OCI-LY1 (cell line): Measurements from ENCODE around the gene ADARB2.

Experiments
- H2AFZ ChIP-seq: fragments of 200-600 bp; sonication (generic), shearing (Covaris generic); 2 replicates; pipeline ENCODE4 v1.6.0; 2014; ENCODE audit warnings: antibody characterized with exemption, mild to moderate bottlenecking, low read length
- H3F3A ChIP-seq: fragments of 200-600 bp; sonication (generic), shearing (Covaris generic); 2 replicates; pipeline ENCODE4 v1.6.0; 2014; ENCODE audit warnings: mild to moderate bottlenecking, antibody characterized with exemption, low read length, moderate library complexity; ENCODE audit not compliant: insufficient read depth
- H3K27ac ChIP-seq: fragments of 200-600 bp; sonication (generic); 2 replicates; pipeline ENCODE4 v1.5.1; 2014; ENCODE audit warnings: low read length, mixed run types, mild to moderate bottlenecking, low read depth; ENCODE audit not compliant: poor library complexity, severe bottlenecking
- H3K27me3 ChIP-seq: fragments of 200-600 bp; sonication (generic); 2 replicates; pipeline ENCODE4 v1.6.0; 2014; ENCODE audit warnings: antibody characterized with exemption, mild to moderate bottlenecking, low read length, moderate library complexity; ENCODE audit not compliant: insufficient read depth
- H3K36me3 ChIP-seq: fragments of 200-600 bp; sonication (generic); 2 replicates; pipeline ENCODE4 v1.6.1; 2014; ENCODE audit warnings: mild to moderate bottlenecking, antibody characterized with exemption, low read length, moderate library complexity, mixed read lengths; ENCODE audit not compliant: insufficient read depth
- H3K4me1 ChIP-seq: fragments of 200-600 bp; sonication (generic); 2 replicates; pipeline ENCODE4 v1.5.1; 2014; ENCODE audit warnings: mild to moderate bottlenecking, low read length, moderate library complexity; ENCODE audit not compliant: insufficient read depth, severe bottlenecking
- H3K4me2 ChIP-seq: fragments of 200-600 bp; sonication (generic), shearing (Covaris generic); 2 replicates; pipeline ENCODE4 v1.6.1; 2014; ENCODE audit warnings: low read length
- H3K4me3 ChIP-seq: fragments of 200-600 bp; sonication (generic); 2 replicates; pipeline ENCODE4 v1.5.1; 2014; ENCODE audit warnings: low read length, low read depth, mild to moderate bottlenecking, mixed read lengths; ENCODE audit not compliant: poor library complexity, severe bottlenecking
- H3K79me2 ChIP-seq: fragments of 200-600 bp; shearing (Covaris generic); 2 replicates; pipeline ENCODE4 v1.6.1; 2016; ENCODE audit warnings: mixed run types, low read length, mixed read lengths; ENCODE audit not compliant: insufficient read depth
- H3K9ac ChIP-seq: fragments of 200-600 bp; sonication (generic), shearing (Covaris generic); 2 replicates; pipeline ENCODE4 v1.6.1; 2014; ENCODE audit warnings: mild to moderate bottlenecking, low read length, mixed read lengths
- H3K9me2 ChIP-seq: fragments of 200-600 bp; sonication (generic), shearing (Covaris generic); 2 replicates; pipeline ENCODE4 v1.6.1; 2014; ENCODE audit warnings: low read depth, mild to moderate bottlenecking, low read length, mixed read lengths
- H3K9me3 ChIP-seq: fragments of 200-600 bp; shearing (Covaris generic); 2 replicates; pipeline ENCODE4 v1.6.1; 2014; ENCODE audit warnings: low read length, mixed read lengths
- H4K20me1 ChIP-seq: fragments of 200-600 bp; sonication (generic), shearing (Covaris generic); 2 replicates; pipeline ENCODE4 v1.6.0; 2016; ENCODE audit warnings: mild to moderate bottlenecking, low read length; ENCODE audit not compliant: insufficient read depth
- CTCF ChIP-seq: fragments of 200-600 bp; sonication (generic), shearing (Covaris generic); IDR thresholded peaks from 2 replicates; pipeline ENCODE4 v1.5.1; 2017; ENCODE audit warnings: mild to moderate bottlenecking, antibody characterized with exemption, low read length, moderate library complexity, mixed read lengths
- EZH2 ChIP-seq: fragments of 200-600 bp; sonication (generic), shearing (Covaris generic); IDR thresholded peaks from 2 replicates; pipeline ENCODE4 v1.8.0; 2017; ENCODE audit warnings: borderline replicate concordance, mixed run types, mild to moderate bottlenecking, antibody characterized with exemption, low read length, moderate library complexity, mixed read lengths

Gene ADARB2

GRCh38 chr10:1409392-1409791 is 327.9 kb downstream of the ADARB2 start:
- H3K36me3 ChIP-seq: no peaks in the 10 kb centered on the region; the same call in 1 of the 2 replicates
- no peak overlapping the region for H3K4me2 ChIP-seq
- no peaks in the 10 kb centered on the region for H3K9me2 ChIP-seq
- no peak for TF ChIP-seq CTCF
- TF ChIP-seq EZH2: no peak
- no peaks in the 10 kb centered on the region for H3F3A ChIP-seq
- H3K79me2 ChIP-seq: no peaks in the 10 kb centered on the region
- no peak overlapping the region for H3K9ac ChIP-seq
- no peaks in the 10 kb centered on the region for H3K9me3 ChIP-seq
- H3K27ac ChIP-seq: no peak overlapping the region
- H3K4me3 ChIP-seq: no peak overlapping the region
- H3K4me1 ChIP-seq: peaks cover 26% of the 10 kb centered on the region
- H4K20me1 ChIP-seq: no peaks in the 10 kb centered on the region
- H3K27me3 ChIP-seq: no peaks in the 10 kb centered on the region; the same call in 1 of the 2 replicates
- H2AFZ ChIP-seq: no peak overlapping the region

- Histone ChIP-seq H2AFZ (no peak overlapping the region), H3K27ac (no peak overlapping the region), H3K9ac (no peak overlapping the region), H4K20me1 (no peaks in the 10 kb centered on the region), H3K9me3 (no peaks in the 10 kb centered on the region), H3K4me3 (no peak overlapping the region), H3K4me1 (peaks cover 26% of the 10 kb centered on the region), H3K36me3 (no peaks in the 10 kb centered on the region; the same call in 1 of the 2 replicates), H3F3A (no peaks in the 10 kb centered on the region), H3K79me2 (no peaks in the 10 kb centered on the region), H3K4me2 (no peak overlapping the region), H3K9me2 (no peaks in the 10 kb centered on the region), H3K27me3 (no peaks in the 10 kb centered on the region; the same call in 1 of the 2 replicates)
- TF ChIP-seq CTCF (no peak), EZH2 (no peak)
These were observed 328.5 kb downstream of the ADARB2 start for GRCh38 chr10:1408651-1409367.

GRCh38 chr10:1406967-1407945 is 330.1 kb downstream of the ADARB2 start:
- Histone ChIP-seq H3K9ac (no peak overlapping the region), H3K27ac (no peak overlapping the region), H3K4me2 (no peak overlapping the region), H3K79me2 (no peaks in the 10 kb centered on the region), H3K9me2 (no peaks in the 10 kb centered on the region), H3K4me3 (no peak overlapping the region), H3K27me3 (peaks cover 8% of the 10 kb centered on the region; the same call in 1 of the 2 replicates), H2AFZ (no peak overlapping the region), H3K9me3 (no peaks in the 10 kb centered on the region), H4K20me1 (no peaks in the 10 kb centered on the region), H3F3A (no peaks in the 10 kb centered on the region), H3K4me1 (peaks cover 12% of the 10 kb centered on the region), H3K36me3 (no peaks in the 10 kb centered on the region; the same call in 1 of the 2 replicates)
- no peak for TF ChIP-seq EZH2
- TF ChIP-seq CTCF: no peak
